ENCODE measurements around the gene LONRF2. TPM values are rescaled to one million over a fixed set of nuclear protein-coding genes. Genes with fewer than 3 reads are reported as not detected.

Gene LONRF2
- total and polyA plus RNA-seq, 2 donors (not counting 1 experiment from before 2014, with no cell fraction given): under 0.01 to 0.01 TPM

GRCh38 chr2:100321179-100321865 is 979 bp downstream of the LONRF2 start:
- Histone ChIP-seq H3K4me3 (replicated peaks in 1 of 4; ENCODE audit: control extremely low read depth in 1 of 4, insufficient read depth in 1 of 4, low read depth in 3 of 4, low read length in 4 of 4) (peak overlapping the region in 1 of 4 experiments; percentile 17), H2AFZ (ENCODE audit: low read length) (no peak overlapping the region), H3K27me3 (ENCODE audit: control insufficient read depth, insufficient read depth, low read length) (peaks cover 22% of the 10 kb centered on the region), H3K4me1 (ENCODE audit: control insufficient read depth, extremely low read depth, insufficient read depth, low read length) (no peaks in the 10 kb centered on the region), H4K20me1 (ENCODE audit: control insufficient read depth, extremely low read depth, insufficient read depth, low read length) (no peaks in the 10 kb centered on the region), H3K9me3 (ENCODE audit: control insufficient read depth, insufficient read depth, low read depth, low read length) (no peaks in the 10 kb centered on the region), H3K27ac (ENCODE audit: insufficient read depth, low read length) (no peak overlapping the region), H3K79me2 (ENCODE audit: control insufficient read depth, insufficient read depth, low read length) (no peaks in the 10 kb centered on the region), H3K4me2 (ENCODE audit: extremely low read depth, insufficient read depth, low read length) (peak overlapping the region; percentile 15), H3K9ac (ENCODE audit: insufficient read depth, low read length) (no peak overlapping the region), H3K36me3 (ENCODE audit: control insufficient read depth, insufficient read depth, low read length) (no peaks in the 10 kb centered on the region)
- TF ChIP-seq EZH2 (IDR thresholded peaks at IDR 0.05; ENCODE audit: low read length, missing control alignments) (no peak), CTCF (conservative IDR thresholded peaks at IDR 0.05 in 1 of 2, IDR thresholded peaks at IDR 0.05 in 1 of 2; ENCODE audit: low read depth in 1 of 2, low read length in 2 of 2) (no peak)
- peak; percentile 15 to 68 for DNase-seq (ENCODE audit: low read depth in 2 of 2)

GRCh38 chr2:100320547-100321178 is 1.6 kb downstream of the LONRF2 start:
- TF ChIP-seq CTCF (conservative IDR thresholded peaks at IDR 0.05 in 1 of 2, IDR thresholded peaks at IDR 0.05 in 1 of 2; ENCODE audit: low read depth in 1 of 2, low read length in 2 of 2) (no peak), EZH2 (IDR thresholded peaks at IDR 0.05; ENCODE audit: low read length, missing control alignments) (no peak)
- Histone ChIP-seq H3K36me3 (ENCODE audit: control insufficient read depth, insufficient read depth, low read length) (no peaks in the 10 kb centered on the region), H4K20me1 (ENCODE audit: control insufficient read depth, extremely low read depth, insufficient read depth, low read length) (no peaks in the 10 kb centered on the region), H3K9ac (ENCODE audit: insufficient read depth, low read length) (no peak overlapping the region), H3K4me2 (ENCODE audit: extremely low read depth, insufficient read depth, low read length) (no peak overlapping the region), H3K27me3 (ENCODE audit: control insufficient read depth, insufficient read depth, low read length) (peaks cover 22% of the 10 kb centered on the region), H2AFZ (ENCODE audit: low read length) (no peak overlapping the region), H3K79me2 (ENCODE audit: control insufficient read depth, insufficient read depth, low read length) (no peaks in the 10 kb centered on the region), H3K27ac (ENCODE audit: insufficient read depth, low read length) (no peak overlapping the region), H3K4me1 (ENCODE audit: control insufficient read depth, extremely low read depth, insufficient read depth, low read length) (no peaks in the 10 kb centered on the region), H3K9me3 (ENCODE audit: control insufficient read depth, insufficient read depth, low read depth, low read length) (no peaks in the 10 kb centered on the region), H3K4me3 (replicated peaks in 1 of 4; ENCODE audit: control extremely low read depth in 1 of 4, insufficient read depth in 1 of 4, low read depth in 3 of 4, low read length in 4 of 4) (no peak overlapping the region)
- no peak for DNase-seq (ENCODE audit: low read depth in 2 of 2)

- Histone ChIP-seq H3K4me2 (ENCODE audit: extremely low read depth, insufficient read depth, low read length) (no peak overlapping the region), H3K36me3 (ENCODE audit: control insufficient read depth, insufficient read depth, low read length) (no peaks in the 10 kb centered on the region), H3K4me1 (ENCODE audit: control insufficient read depth, extremely low read depth, insufficient read depth, low read length) (no peaks in the 10 kb centered on the region), H3K9ac (ENCODE audit: insufficient read depth, low read length) (no peak overlapping the region), H2AFZ (ENCODE audit: low read length) (no peak overlapping the region), H3K79me2 (ENCODE audit: control insufficient read depth, insufficient read depth, low read length) (no peaks in the 10 kb centered on the region), H3K27ac (ENCODE audit: insufficient read depth, low read length) (no peak overlapping the region), H4K20me1 (ENCODE audit: control insufficient read depth, extremely low read depth, insufficient read depth, low read length) (no peaks in the 10 kb centered on the region), H3K9me3 (ENCODE audit: control insufficient read depth, insufficient read depth, low read depth, low read length) (no peaks in the 10 kb centered on the region), H3K27me3 (ENCODE audit: control insufficient read depth, insufficient read depth, low read length) (peaks cover 16% of the 10 kb centered on the region), H3K4me3 (replicated peaks in 1 of 4; ENCODE audit: control extremely low read depth in 1 of 4, insufficient read depth in 1 of 4, low read depth in 3 of 4, low read length in 4 of 4) (no peak overlapping the region)
- DNase-seq (ENCODE audit: low read depth in 2 of 2): peak in 1 of 2 donors; percentile 4
- TF ChIP-seq EZH2 (IDR thresholded peaks at IDR 0.05; ENCODE audit: low read length, missing control alignments): no peak
- no peak for TF ChIP-seq CTCF (conservative IDR thresholded peaks at IDR 0.05 in 1 of 2, IDR thresholded peaks at IDR 0.05 in 1 of 2; ENCODE audit: low read depth in 1 of 2, low read length in 2 of 2)
Measured at GRCh38 chr2:100317634-100318033, 4.7 kb downstream of the LONRF2 start.

Data from fibroblast of lung (primary cell).